C4-2B (cell line): Measurements from ENCODE around the gene VPS50.

Experiments
- CTCF ChIP-seq: fragments of 450-650 bp; conservative IDR thresholded peaks from 2 replicates; pipeline ENCODE4 v1.5.1; 2017; ENCODE audit warnings: mild to moderate bottlenecking
- ZFX ChIP-seq: fragments of 450-650 bp; IDR thresholded peaks from 2 replicates; pipeline ENCODE4 v1.6.1; 2017

GRCh38 chr7:93226310-93226709 lies 5.9 kb upstream of the VPS50 start, which contains the start of gene HEPACAM2:
- TF ChIP-seq CTCF (no peak), ZFX (no peak)
